ENCODE data around the gene GAS6.
"Not testable (repeated sequence)": the region's sequence is repeated elsewhere in the genome, so short reads cannot be mapped to it uniquely, and the experiment has no call there.

Gene GAS6

DNA sequence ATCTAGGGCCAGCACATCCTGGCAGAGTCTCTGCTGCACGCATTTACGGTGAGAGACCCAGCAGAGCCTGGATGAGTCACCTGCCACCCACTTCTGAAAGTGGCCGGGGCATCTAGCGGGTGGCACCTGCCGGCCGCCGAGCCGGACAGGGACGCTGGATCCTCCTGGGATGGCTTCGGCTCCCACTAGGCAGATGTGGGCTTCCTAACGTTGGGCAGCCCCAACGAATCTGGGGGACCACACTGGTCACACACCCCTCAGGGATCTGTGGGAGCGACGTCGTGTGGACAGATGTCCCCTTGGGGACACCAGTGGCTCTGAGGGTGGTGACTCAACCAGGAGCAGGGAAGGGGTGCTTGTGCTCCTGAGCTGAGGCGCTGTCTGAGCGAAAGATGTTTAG is 72.7 kb downstream of the GAS6 start:
- DNase-seq (ENCODE audit: low read depth) = no peak

DNA sequence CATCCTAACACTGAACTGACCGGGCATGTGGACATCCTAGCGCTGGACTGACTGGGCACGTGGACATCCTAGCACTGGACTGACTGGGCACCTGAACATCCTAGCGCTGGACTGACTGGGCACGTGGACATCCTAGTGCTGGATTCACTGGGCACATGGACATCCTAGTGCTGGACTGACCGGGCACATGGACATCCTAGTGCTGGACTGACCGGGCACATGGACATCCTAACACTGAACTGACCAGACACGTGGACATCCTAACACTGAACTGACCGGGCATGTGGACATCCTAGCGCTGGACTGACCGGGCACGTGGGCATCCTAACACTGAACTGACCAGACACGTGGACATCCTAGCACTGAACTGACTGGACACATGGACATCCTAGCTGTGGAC is 73.9 kb downstream of the GAS6 start:
- DNase-seq (ENCODE audit: low read depth) = not testable (repeated sequence)

DNA sequence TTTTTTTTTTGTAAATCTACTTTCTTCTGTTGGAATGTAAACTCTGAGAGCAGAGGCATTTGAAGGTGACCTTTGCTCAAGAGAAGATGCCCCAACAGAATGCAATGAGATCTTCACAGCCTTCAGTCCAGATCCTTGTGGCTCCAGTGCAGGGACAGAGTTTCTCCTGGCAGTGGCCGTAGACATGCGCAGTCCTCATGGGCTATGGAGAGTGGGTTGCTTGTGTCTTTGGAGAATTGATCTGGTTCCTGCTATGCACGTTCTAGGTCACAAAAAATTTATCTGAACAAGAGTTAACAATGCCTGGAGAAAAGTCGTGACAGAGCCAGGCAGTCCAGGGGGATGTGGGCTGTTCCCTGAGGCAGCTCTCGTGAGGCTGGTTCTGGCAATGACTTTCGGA is 74.7 kb downstream of the GAS6 start:
- no peak for DNase-seq (ENCODE audit: low read depth)

DNA sequence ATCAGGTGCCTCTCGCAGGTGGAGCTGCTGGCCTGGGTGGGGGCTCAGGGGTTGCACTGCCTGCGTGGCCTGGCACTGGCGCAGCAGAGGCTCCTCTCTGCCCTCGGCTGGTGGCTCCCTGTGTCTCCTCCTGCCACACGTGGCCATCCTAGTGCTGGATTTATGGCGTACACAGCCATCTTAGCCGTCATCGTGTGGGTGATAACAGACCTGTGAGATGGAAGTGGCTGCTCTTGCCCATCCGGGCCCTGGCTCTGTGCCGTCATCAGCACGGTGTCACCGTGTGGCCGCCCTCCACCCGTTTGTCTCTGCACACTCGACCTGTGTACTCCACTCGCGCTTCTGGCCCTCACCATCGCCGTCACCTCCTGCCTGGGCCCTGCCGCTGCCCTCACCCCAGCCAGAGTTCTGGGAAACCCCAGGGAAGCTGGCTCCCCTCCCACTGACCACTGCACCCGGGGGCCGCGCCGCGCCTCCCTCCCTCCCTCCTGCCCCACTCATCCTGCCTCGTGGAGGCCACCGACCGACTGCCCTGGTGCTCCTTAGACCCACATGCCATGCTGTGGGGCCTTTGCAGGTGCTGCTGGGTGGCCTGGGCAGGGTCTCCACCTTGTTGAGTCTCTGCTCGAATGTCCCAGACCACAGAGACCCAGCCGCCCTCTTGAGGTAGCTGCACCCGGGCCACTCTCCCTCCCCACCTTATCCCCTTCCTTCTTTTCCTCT is 75.3 kb downstream of the GAS6 start:
- no peak for DNase-seq (ENCODE audit: low read depth)

DNA sequence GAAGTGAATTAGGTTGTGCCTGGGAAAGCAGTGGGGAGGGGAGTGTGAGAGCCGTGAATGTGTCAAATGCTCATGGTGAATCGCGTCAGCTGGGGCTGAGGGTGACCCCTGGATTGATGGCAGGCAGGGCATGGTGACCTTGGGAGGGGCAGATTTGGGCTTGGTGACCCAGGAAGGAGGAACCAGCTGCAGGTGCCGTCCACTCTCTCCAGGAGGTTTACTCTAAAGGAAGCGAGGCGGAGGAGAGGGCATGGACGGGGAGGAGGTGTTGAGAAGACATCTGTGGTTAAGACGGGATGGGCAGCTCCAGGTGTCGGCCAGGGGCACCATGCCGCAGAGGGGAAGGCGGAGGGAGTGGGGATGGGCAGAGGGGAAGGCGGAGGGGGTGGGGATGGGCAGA is 76.2 kb downstream of the GAS6 start:
- no peak for DNase-seq (ENCODE audit: low read depth)

DNA sequence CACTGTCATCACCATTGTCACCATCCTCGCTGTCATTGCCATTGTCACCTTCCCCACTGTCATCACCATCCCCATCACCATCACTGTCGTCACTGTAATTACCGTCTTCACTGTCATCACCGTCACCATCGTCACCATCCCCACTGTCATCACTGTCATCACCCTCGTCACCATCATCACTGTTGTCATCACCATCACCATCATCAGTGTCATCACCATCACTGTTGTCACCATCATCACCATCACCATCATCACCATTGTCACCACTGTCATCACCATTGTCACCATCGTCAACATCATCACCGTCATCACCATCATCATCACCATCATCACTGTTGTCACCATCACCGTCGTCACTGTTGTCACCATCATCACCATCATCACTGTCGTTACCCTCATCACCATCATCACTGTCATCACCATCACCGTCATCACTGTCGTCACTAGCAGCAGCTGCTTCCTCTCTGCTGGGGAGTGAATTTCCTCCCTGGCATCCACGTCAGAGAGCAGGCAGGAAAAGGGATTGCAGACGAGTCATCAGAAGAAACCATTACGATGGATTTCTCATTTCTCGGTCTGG is 77.5 kb downstream of the GAS6 start:
- no peak for DNase-seq (ENCODE audit: low read depth)

DNA sequence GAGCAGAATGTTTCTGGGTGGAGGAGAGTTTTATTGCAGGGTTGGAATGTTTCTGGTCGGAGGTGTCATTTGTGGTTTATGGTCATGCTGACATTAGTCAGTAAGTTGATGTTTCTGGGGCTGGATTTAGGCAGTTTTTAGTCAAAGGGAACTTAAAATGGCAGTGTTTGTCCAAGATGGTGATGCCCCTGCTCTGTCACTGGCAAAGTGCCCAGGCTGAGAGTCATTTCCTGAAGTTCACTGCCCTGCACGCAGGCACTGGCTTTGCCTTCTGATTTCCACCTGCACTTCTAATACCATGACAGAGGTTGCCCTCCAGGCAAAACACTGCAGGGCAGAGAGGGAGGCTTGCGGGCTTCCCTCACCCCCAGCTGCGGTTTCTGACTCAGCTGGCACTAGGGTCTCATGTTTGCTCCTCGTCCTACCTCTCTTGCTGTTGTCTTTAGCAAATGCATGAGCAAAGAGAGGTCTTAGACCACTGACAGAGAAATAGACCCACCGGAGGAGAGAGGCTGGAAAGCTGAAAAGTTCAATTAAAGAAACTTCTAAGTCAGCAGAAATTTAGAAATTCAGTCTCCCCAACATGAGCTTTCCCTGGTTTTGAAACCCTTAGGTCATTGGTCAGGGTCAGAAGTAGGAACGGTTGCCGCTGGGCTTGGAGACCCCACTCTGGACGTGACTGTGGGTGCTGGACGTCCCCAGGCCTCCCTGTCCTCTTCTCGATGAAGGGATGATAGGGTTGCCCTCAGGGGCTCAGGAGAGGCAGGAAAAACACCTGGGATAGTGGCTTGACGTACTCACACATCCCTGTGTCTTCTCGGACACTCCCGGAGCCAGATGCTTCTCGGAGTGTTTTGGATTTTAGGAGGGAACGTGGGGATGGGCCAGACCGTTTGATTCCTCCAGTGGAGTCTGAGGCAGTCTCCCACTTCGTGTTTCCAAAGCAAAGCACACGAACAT is 78.5 kb downstream of the GAS6 start:
- DNase-seq (ENCODE audit: low read depth) = no peak

DNA sequence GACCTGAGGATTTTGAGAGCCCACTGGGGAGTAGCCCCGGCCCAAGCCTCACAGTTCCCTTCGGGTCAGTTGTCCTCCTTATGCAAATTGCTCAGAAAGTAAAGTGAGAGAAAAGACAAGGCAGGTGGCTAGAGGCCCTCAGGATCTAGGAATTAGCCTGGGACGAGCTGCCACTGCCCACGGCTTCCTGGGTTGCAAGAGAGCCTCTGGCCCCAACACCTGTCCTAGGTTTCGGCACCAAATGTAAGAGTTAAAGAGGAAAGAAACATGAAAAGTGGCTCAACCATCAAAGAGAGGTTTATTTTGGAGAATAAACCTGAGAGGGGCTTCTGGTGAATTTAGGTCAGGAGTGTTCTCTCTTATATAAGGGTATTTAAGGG is 79.2 kb downstream of the GAS6 start:
- DNase-seq (ENCODE audit: low read depth) = no peak

DNA sequence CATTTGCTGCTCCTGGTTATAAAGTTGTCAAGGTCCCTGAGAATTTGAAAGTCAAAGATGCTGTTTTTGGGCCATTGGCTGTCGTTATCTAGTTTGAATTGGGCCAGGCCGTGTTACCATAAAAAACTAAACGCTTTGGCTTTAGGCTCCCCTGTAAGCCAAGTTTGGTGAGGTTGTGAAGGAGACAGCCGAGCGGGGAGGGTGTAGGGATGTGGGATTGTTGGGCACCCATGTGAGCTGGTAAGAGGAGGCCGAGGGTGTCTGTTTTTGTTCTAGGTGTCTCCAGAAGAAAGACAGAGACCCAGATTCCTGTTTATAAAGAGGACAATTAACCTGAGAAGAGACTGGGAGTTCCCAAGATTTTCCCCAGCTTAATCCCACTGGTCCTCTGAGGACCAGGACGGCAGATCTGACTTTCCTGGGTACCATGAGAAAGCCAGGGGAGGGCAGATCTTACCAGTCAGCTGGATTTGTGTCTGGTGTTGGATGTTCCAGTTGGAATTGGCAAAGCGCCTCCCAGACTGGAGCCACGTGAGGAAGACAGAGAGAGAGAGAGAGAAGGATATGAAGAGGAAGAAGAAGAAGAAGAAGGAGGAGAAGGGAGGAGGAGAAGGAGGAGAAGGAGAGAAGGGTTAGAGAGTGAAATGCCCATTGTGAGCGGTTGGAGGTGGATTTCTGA is 79.8 kb downstream of the GAS6 start:
- no peak for DNase-seq (ENCODE audit: low read depth)

DNA sequence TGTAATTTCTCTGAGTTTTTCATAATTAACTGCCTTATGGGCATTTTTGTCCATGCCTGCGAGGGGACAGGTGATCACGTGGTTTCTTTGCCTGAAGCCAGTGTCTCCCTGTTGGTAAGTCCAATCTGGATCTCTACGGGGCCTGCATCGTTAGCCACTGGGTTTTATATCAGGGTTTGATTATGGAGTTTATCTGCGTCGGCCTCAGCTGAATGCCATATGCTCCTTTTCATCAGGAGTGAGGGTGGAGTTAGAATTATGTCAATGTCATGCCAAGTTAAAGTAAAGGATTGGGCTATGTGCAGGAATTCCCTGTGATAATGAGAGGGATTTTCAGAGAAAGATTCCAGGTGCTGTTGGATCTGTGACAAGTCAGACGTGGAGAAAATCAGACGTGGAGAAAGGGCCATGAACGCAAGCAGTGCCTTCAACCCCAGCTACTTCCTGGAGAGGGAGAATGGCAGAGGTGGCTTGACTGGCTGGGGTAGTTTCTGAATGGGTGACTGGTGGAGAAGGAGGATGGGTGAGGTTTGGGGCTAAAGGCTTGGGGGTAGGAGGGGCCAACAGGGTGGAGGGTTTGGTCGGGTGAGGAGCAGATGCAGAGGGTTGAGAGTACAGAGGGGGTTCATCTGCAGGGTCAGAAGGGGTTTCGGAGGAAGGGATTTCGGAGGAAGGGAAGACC is 80.5 kb downstream of the GAS6 start:
- no peak for DNase-seq (ENCODE audit: low read depth)

DNA sequence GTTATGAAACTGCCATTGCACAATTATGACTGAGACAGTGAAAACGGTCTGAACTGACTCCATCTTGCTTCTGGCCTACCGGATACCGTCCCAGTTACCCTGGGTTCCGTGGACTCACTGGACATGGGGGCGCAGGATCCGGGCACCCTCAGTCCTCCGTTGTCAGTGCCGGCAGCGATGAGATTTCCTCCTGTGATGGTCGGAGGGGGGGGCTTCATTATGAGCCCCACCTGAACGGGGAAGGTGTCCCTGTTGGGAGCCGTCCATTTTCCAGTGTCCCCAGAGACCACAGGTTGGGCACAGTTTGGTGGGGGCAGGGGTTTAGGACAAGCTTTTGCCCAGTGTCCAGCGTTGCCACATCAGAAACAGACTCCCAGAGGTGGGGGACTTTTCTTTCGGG is 81.4 kb downstream of the GAS6 start:
- no peak for DNase-seq (ENCODE audit: low read depth)

DNA sequence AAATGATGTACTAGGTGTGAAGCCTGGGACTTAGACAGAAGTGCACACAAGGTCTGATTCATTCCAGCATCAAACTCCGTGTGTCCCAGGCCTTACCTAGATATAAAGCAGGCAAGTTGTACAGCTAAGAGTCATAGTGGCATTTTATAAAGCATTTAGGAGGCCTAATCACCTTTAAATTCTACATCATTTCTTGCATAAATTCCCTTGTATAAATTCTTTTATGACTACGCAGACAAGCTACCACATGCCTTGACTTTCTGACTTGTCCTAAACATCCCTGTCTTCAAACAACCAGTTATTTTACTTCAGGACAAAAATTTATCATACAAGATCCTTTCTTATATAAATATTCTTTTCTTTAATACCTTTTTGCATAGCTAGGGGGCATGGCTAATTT is 82.3 kb downstream of the GAS6 start:
- DNase-seq (ENCODE audit: low read depth) = no peak

DNA sequence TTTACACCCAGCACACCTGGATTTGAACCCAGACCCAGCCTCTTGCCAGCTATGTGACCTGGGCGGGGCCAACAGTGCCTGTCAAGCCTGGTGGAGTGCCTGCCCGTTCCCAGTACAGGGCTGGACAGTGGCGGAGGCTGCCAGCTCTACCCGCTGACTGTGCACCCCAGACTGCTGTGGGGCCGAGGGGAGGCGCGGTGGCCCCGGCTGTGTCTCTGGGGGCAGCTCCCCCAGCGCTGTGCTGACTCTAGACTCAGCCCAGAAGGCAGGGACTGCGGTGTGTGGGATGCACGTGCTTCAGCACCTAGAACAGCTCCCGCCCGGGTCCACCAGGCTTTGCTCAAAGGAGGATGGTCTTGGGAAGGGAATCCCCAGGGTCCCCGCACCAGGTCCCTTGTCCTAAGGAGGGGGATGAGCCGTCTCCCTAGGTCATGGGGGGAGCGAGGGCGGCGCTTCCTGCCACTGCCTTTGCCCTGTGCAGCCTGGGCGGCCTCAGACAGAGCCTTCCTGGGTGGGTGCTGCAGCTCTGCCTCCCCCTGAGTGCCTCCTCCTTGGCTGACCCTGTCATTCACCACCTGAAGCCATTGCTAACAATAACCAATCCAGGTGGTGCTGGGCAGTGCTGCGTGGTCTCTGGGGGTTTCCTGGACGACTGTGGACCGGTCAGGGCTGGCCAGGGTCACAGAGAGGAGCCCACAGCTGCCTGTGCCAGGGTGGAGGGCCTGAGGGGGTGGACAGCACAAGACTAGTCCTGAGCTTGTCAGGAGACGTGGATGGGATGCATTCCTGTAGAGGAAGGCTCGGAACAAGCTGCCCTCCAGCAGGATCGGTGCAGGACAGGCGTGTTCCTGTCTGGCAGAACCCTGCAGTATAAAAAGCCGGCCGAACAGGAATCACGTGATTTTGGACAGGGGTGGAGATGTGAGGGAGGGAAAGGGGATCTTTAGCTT is 86.3 kb downstream of the GAS6 start:
- no peak for DNase-seq (ENCODE audit: low read depth)

DNA sequence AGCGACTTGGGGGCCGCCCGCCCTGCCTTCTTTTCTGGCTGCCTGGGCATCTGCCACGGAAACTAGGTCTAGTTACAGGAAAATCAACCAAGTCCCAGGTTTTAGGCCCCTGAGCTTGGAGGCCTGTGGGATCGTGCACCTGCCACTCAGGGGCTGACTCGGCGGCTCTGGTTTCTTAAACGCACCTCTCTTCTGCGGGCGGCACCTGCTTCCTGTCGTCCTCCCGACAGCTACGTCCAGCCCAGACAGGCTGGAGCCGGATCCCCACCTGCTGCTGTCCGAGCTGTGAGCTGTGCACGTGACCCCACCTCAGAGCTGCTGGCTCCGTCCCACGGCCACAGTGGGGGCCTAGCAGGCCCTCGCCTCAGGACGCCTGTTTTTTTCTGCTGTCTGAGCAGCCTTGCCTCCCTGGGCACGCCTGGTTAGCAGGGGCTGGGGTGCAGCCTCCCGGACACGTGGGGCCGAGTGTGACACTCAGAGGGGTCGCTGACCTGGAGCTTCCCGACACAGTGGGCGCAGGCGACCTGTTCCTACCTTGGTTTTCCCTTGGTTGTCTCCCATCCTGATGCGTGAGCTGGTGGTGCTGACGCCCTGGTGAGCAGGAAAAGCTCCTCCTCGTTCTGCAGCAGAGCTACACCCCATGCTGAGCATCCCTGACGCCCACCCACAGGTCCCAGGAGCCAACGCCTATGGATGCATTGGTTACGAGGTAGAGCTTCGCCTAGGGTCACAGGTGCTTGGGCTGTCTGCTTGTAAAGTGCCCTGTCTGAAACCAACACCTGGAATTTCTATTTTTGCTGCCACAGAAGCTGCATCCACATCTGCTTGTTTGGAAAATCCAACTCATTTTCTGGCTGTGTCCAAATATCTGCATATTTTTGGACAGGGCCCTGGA is 87.4 kb downstream of the GAS6 start:
- DNase-seq (ENCODE audit: low read depth) = no peak

DNA sequence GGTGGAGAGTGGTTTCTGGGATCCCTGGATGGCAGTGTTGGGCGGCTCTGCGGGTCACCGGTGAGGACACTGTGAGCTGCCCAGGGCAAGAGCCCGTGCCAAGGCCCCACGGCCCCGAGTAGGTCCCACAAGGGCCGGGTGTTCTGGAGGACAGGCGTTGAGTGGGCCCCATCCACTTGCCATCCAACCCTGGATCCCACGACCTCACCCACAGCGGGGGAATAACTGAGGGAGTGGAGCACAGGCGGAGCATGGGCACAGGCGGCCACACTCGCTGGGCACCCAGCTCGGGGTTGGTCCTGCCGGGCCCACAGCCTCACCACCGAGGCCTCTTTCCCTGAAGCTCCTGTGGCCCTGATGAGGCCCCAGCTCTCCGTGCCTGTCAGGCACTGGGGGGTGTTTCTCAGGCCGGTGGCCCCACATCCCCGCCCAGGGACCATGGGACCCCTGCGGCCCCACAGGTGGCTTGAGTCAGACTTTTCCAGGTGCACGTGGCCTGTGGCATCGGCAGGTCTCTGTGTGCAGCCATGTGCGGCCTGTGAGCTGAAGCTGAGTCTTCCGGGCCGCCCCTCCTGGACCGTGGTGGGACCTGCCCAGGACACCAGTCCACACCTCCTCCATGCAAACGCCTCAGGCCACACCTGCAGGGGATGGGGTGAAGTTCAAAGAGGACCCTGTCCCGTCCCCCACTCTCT is 88.3 kb downstream of the GAS6 start:
- DNase-seq (ENCODE audit: low read depth) = no peak

DNA sequence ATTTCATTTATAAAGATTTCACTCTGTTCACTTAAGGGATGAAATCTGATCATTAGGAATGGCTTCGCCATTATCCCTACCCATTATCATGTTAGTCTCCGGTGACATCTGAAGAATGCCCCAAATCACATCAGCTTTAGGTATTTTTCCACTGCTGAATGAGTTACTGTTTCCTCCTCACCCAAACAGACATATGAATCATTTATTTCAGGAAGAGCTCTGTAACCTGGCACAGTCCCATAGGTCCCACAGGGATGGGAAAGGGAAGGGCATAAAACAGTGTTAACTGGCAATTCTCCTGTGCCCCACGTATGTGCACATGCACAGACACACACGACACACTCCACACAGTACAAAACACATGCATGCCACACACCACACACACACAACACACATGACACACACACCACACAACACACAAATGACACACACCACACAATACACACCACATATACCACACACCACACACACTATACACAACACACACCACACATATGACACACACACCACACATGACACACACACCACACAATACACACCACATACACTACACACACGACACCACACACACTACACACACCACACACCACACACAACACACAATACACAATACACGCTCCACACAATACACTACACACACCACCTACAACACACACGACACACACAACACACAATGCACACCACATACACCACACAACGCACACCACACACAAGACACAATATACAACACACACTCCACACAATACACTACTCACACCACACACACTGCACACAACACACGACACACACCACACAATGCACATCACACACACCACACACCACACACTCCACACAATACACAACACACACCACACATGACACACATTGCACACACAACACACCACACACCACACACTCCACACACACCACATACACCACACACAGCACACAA is 89.4 kb downstream of the GAS6 start:
- DNase-seq (ENCODE audit: low read depth) = no peak

DNA sequence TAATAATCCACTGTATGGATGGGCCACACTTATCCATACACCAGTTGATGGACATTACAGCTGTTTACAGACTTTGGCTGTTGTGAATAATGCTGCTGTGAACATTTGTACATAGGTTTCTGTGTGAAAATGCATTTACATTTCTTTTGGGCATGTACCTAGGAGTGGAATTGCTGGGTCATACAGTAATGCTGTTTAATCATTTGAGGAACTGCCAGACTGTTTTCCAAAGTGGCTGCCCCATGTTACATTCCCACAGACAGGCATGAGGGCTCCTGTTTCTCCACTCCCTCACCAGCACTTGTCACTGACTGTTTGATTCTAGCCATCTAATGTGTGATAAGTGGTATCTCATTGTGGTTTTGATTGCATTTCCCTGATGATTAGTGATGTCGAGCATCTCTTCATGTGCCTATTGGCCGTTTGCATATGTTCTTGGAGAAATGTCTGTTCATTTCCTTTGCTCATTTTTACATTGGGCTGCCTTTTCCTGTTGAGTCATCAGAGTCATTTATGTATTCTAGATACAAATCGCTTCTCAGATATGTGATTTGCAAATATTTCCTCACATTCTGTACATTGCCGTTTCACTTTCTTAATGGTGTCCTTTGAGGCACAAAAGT is 92.1 kb downstream of the GAS6 start:
- DNase-seq (ENCODE audit: low read depth) = no peak

DNA sequence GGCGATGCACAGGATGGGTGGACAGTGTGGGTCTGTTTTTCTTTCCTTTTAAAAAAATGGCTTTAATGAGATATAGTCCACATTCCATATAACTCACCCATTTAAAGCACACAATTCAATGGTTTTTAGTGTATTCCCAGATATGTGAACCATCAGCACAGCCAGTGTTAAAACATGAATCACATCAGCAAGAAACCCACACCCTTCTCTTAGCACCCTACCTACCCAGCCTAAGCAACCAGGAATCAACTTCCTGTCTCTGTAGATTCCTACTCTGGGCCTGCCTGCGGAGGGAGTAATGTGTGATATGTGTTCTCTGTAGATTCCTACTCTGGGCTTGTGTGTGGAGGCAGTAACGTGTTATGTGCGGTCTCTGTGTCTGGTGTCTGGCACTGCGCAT is 92.9 kb downstream of the GAS6 start:
- DNase-seq (ENCODE audit: low read depth) = no peak

Measured in stimulated activated CD8-positive, alpha-beta memory T cell treated with anti-CD3 and anti-CD28 coated beads, Interleukin-4, amount 100 ng/mL, for 24 hours (primary cell).